Stimulated activated effector memory CD8-positive, alpha-beta T cell treated with anti-CD3 and anti-CD28 coated beads, Interleukin-12 subunit alpha, Interleukin-12 subunit beta, amount 100 ng/mL, for 72 hours (primary cell): ENCODE results near the gene SASH3.

Experiments
- ATAC-seq: fragments of 150-1000 bp; cut with Tn5 transposase; 2 replicates; pipeline ENCODE4 v1.10.0; 2021
- DNase-seq, 2 donors: peaks; one replicate each; pipeline ENCODE4 v3.0.0; 2021 to 2022; ENCODE audit warnings: low spot score in 2 of 2
- H3K27ac Mint-ChIP-seq: one replicate; pipeline ENCODE4 v1.8.0; 2022; ENCODE audit warnings: mild to moderate bottlenecking, mixed read lengths
- H3K36me3 Mint-ChIP-seq: one replicate; pipeline ENCODE4 v1.8.0; 2022; ENCODE audit warnings: mild to moderate bottlenecking, mixed read lengths
- H3K4me1 Mint-ChIP-seq: one replicate; pipeline ENCODE4 v1.8.0; 2022; ENCODE audit warnings: mixed read lengths
- H3K4me3 Mint-ChIP-seq: one replicate; pipeline ENCODE4 v1.8.0; 2022; ENCODE audit warnings: mild to moderate bottlenecking, mixed read lengths
- H3K9me3 Mint-ChIP-seq: one replicate; pipeline ENCODE4 v1.8.0; 2022; ENCODE audit warnings: mixed read lengths

SASH3 gene

GRCh38 chrX:129748305-129748704 lies 31.4 kb upstream of the SASH3 start:
- no peak overlapping the region for H3K4me3 Mint-ChIP-seq
- no peak for DNase-seq
- no peaks in the 10 kb centered on the region for H3K36me3 Mint-ChIP-seq
- no peaks in the 10 kb centered on the region for H3K9me3 Mint-ChIP-seq
- H3K27ac Mint-ChIP-seq: no peak overlapping the region
- peaks cover 28% of the 10 kb centered on the region for H3K4me1 Mint-ChIP-seq
- no peak for ATAC-seq

GRCh38 chrX:129749069-129749468 lies 30.7 kb upstream of the SASH3 start:
- peak overlapping the region; percentile 37 for H3K27ac Mint-ChIP-seq

GRCh38 chrX:129750971-129751370 lies 28.8 kb upstream of the SASH3 start:
- DNase-seq (no peak), ATAC-seq (no peak)
- Mint-ChIP-seq H3K4me1 (peaks cover 17% of the 10 kb centered on the region), H3K9me3 (no peaks in the 10 kb centered on the region), H3K4me3 (no peak overlapping the region), H3K36me3 (peaks cover under 1% of the 10 kb centered on the region), H3K27ac (peak overlapping the region; percentile 56)

More at GRCh38 chrX:129749069-129749468, 30.7 kb upstream of the SASH3 start:
- H3K4me1 Mint-ChIP-seq: peaks cover 22% of the 10 kb centered on the region
- ATAC-seq: no peak
- no peaks in the 10 kb centered on the region for H3K9me3 Mint-ChIP-seq
- no peak overlapping the region for H3K4me3 Mint-ChIP-seq
- no peaks in the 10 kb centered on the region for H3K36me3 Mint-ChIP-seq
- no peak for DNase-seq

- H3K4me3 Mint-ChIP-seq: no peak overlapping the region
- peak overlapping the region; percentile 93 for H3K27ac Mint-ChIP-seq
- DNase-seq (no peak), ATAC-seq (no peak)
- no peaks in the 10 kb centered on the region for H3K9me3 Mint-ChIP-seq
- peaks cover 6% of the 10 kb centered on the region for H3K36me3 Mint-ChIP-seq
- peaks cover 41% of the 10 kb centered on the region for H3K4me1 Mint-ChIP-seq
Measured at GRCh38 chrX:129754056-129755024, 25.4 kb upstream of the SASH3 start.

- no peaks in the 10 kb centered on the region for H3K9me3 Mint-ChIP-seq
- DNase-seq (peak in 1 of 2 donors; percentile 55), ATAC-seq (peak; percentile 57)
- H3K36me3 Mint-ChIP-seq: peaks cover 6% of the 10 kb centered on the region
- H3K4me1 Mint-ChIP-seq: peaks cover 57% of the 10 kb centered on the region
- H3K27ac Mint-ChIP-seq: peak overlapping the region; percentile 93
- peak overlapping the region; percentile 67 for H3K4me3 Mint-ChIP-seq
Measured at GRCh38 chrX:129755779-129756650, 23.7 kb upstream of the SASH3 start.

GRCh38 chrX:129759576-129760061 lies 20.1 kb upstream of the SASH3 start:
- H3K4me1 Mint-ChIP-seq: peaks cover 63% of the 10 kb centered on the region
- H3K27ac Mint-ChIP-seq: peak overlapping the region; percentile 90
- DNase-seq (peak in 1 of 2 donors; percentile 75), ATAC-seq (peak; percentile 89)
- peak overlapping the region; percentile 56 for H3K4me3 Mint-ChIP-seq
- H3K36me3 Mint-ChIP-seq: peaks cover 6% of the 10 kb centered on the region
- no peaks in the 10 kb centered on the region for H3K9me3 Mint-ChIP-seq

- peaks cover 59% of the 10 kb centered on the region for H3K4me1 Mint-ChIP-seq
Measured at GRCh38 chrX:129760155-129760554, 19.6 kb upstream of the SASH3 start.

GRCh38 chrX:129760981-129761380 lies 18.8 kb upstream of the SASH3 start:
- H3K4me3 Mint-ChIP-seq: no peak overlapping the region
- no peaks in the 10 kb centered on the region for H3K9me3 Mint-ChIP-seq
- peaks cover 5% of the 10 kb centered on the region for H3K36me3 Mint-ChIP-seq
- H3K4me1 Mint-ChIP-seq: peaks cover 54% of the 10 kb centered on the region
- ATAC-seq: no peak
- peak overlapping the region; percentile 90 for H3K27ac Mint-ChIP-seq
- DNase-seq: no peak

More at GRCh38 chrX:129760155-129760554, 19.6 kb upstream of the SASH3 start:
- Mint-ChIP-seq H3K36me3 (peaks cover 6% of the 10 kb centered on the region), H3K27ac (peak overlapping the region; percentile 90), H3K9me3 (no peaks in the 10 kb centered on the region), H3K4me3 (peak overlapping the region; percentile 56)
- DNase-seq: no peak
- no peak for ATAC-seq

- H3K36me3 Mint-ChIP-seq: no peaks in the 10 kb centered on the region
- H3K4me1 Mint-ChIP-seq: peaks cover 51% of the 10 kb centered on the region
- ATAC-seq (no peak), DNase-seq (no peak)
- no peaks in the 10 kb centered on the region for H3K9me3 Mint-ChIP-seq
- no peak overlapping the region for H3K4me3 Mint-ChIP-seq
- H3K27ac Mint-ChIP-seq: peak overlapping the region; percentile 20
Measured at GRCh38 chrX:129761596-129761995, 18.2 kb upstream of the SASH3 start.

GRCh38 chrX:129762448-129762847 lies 17.3 kb upstream of the SASH3 start:
- H3K27ac Mint-ChIP-seq: peak overlapping the region; percentile 20
- ATAC-seq: no peak
- DNase-seq: no peak

GRCh38 chrX:129763666-129764065 lies 16.1 kb upstream of the SASH3 start:
- no peak overlapping the region for H3K4me3 Mint-ChIP-seq
- peaks cover 42% of the 10 kb centered on the region for H3K4me1 Mint-ChIP-seq
- no peak for ATAC-seq
- no peaks in the 10 kb centered on the region for H3K9me3 Mint-ChIP-seq
- DNase-seq: no peak
- no peaks in the 10 kb centered on the region for H3K36me3 Mint-ChIP-seq
- no peak overlapping the region for H3K27ac Mint-ChIP-seq

More at GRCh38 chrX:129762448-129762847, 17.3 kb upstream of the SASH3 start:
- Mint-ChIP-seq H3K36me3 (no peaks in the 10 kb centered on the region), H3K4me3 (no peak overlapping the region), H3K9me3 (no peaks in the 10 kb centered on the region), H3K4me1 (peaks cover 48% of the 10 kb centered on the region)

GRCh38 chrX:129768186-129768585 lies 11.6 kb upstream of the SASH3 start:
- ATAC-seq: no peak
- no peaks in the 10 kb centered on the region for H3K9me3 Mint-ChIP-seq
- H3K4me1 Mint-ChIP-seq: peaks cover 38% of the 10 kb centered on the region
- H3K36me3 Mint-ChIP-seq: no peaks in the 10 kb centered on the region
- DNase-seq: no peak
- H3K4me3 Mint-ChIP-seq: peak overlapping the region; percentile 34
- peak overlapping the region; percentile 86 for H3K27ac Mint-ChIP-seq

GRCh38 chrX:129768586-129769466 lies 10.9 kb upstream of the SASH3 start:
- Mint-ChIP-seq H3K9me3 (no peaks in the 10 kb centered on the region), H3K4me1 (peaks cover 44% of the 10 kb centered on the region), H3K36me3 (no peaks in the 10 kb centered on the region), H3K4me3 (peak overlapping the region; percentile 34), H3K27ac (peak overlapping the region; percentile 86)
- DNase-seq (no peak), ATAC-seq (no peak)

GRCh38 chrX:129769467-129770154 lies 10.1 kb upstream of the SASH3 start:
- H3K4me3 Mint-ChIP-seq: peak overlapping the region; percentile 34
- H3K36me3 Mint-ChIP-seq: no peaks in the 10 kb centered on the region
- no peaks in the 10 kb centered on the region for H3K9me3 Mint-ChIP-seq
- DNase-seq: no peak
- H3K4me1 Mint-ChIP-seq: peaks cover 52% of the 10 kb centered on the region
- peak overlapping the region; percentile 86 for H3K27ac Mint-ChIP-seq
- peak; percentile 84 for ATAC-seq
